Measurements from ENCODE around the gene TRAF2.

GRCh38 chr9:136946228-136947027 is 60.1 kb downstream of the TRAF2 start:
- TF ChIP-seq CTCF (IDR thresholded peaks at IDR 0.05; ENCODE audit: low read depth, low read length, missing input control) (no peak), RAD21 (IDR thresholded peaks at IDR 0.05) (no peak), TAF1 (conservative IDR thresholded peaks at IDR 0.05) (no peak), GABPA (IDR thresholded peaks at IDR 0.05 in 1 of 2, conservative IDR thresholded peaks at IDR 0.05 in 1 of 2) (no peak), EGR1 (IDR thresholded peaks at IDR 0.05; ENCODE audit: low read depth in 2 of 2) (no peak), RXRA (IDR thresholded peaks at IDR 0.05) (no peak), YY1 (IDR thresholded peaks at IDR 0.05) (no peak), FOXA1 (IDR thresholded peaks at IDR 0.05) (no peak)
- TF ChIP-seq, protein P1, sequence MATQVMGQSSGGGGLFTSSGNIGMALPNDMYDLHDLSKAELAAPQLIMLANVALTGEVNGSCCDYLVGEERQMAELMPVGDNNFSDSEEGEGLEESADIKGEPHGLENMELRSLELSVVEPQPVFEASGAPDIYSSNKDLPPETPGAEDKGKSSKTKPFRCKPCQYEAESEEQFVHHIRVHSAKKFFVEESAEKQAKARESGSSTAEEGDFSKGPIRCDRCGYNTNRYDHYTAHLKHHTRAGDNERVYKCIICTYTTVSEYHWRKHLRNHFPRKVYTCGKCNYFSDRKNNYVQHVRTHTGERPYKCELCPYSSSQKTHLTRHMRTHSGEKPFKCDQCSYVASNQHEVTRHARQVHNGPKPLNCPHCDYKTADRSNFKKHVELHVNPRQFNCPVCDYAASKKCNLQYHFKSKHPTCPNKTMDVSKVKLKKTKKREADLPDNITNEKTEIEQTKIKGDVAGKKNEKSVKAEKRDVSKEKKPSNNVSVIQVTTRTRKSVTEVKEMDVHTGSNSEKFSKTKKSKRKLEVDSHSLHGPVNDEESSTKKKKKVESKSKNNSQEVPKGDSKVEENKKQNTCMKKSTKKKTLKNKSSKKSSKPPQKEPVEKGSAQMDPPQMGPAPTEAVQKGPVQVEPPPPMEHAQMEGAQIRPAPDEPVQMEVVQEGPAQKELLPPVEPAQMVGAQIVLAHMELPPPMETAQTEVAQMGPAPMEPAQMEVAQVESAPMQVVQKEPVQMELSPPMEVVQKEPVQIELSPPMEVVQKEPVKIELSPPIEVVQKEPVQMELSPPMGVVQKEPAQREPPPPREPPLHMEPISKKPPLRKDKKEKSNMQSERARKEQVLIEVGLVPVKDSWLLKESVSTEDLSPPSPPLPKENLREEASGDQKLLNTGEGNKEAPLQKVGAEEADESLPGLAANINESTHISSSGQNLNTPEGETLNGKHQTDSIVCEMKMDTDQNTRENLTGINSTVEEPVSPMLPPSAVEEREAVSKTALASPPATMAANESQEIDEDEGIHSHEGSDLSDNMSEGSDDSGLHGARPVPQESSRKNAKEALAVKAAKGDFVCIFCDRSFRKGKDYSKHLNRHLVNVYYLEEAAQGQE (IDR thresholded peaks at IDR 0.05), result no peak
- TF ChIP-seq, protein P2, sequence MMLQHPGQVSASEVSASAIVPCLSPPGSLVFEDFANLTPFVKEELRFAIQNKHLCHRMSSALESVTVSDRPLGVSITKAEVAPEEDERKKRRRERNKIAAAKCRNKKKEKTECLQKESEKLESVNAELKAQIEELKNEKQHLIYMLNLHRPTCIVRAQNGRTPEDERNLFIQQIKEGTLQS (IDR thresholded peaks at IDR 0.05), result no peak
- TF ChIP-seq, protein P3, sequence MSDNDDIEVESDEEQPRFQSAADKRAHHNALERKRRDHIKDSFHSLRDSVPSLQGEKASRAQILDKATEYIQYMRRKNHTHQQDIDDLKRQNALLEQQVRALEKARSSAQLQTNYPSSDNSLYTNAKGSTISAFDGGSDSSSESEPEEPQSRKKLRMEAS (IDR thresholded peaks at IDR 0.05), result no peak
